ENCODE results near the gene SYNDIG1.

DNA sequence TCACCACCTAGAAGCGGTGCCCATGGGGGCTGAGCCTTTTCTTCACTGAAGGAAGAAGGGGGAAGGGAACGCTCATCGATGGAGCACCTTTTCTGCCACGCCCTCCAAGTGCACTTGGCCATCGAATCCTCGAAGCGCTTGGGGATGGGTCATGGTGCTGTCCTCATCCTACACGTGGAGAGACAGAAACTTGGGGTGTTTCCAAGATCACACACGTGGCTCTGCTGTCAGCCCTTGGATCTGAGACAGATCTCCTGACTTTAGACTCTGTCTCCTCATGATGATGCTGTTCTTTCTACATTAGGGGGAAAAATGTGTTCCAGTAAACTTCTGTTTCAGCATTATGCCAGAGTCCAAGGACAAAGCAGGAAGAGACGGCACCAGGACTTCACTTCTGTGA is 78.5 kb downstream of the SYNDIG1 start:
- TF ChIP-seq, protein P1, sequence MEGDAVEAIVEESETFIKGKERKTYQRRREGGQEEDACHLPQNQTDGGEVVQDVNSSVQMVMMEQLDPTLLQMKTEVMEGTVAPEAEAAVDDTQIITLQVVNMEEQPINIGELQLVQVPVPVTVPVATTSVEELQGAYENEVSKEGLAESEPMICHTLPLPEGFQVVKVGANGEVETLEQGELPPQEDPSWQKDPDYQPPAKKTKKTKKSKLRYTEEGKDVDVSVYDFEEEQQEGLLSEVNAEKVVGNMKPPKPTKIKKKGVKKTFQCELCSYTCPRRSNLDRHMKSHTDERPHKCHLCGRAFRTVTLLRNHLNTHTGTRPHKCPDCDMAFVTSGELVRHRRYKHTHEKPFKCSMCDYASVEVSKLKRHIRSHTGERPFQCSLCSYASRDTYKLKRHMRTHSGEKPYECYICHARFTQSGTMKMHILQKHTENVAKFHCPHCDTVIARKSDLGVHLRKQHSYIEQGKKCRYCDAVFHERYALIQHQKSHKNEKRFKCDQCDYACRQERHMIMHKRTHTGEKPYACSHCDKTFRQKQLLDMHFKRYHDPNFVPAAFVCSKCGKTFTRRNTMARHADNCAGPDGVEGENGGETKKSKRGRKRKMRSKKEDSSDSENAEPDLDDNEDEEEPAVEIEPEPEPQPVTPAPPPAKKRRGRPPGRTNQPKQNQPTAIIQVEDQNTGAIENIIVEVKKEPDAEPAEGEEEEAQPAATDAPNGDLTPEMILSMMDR (IDR thresholded peaks at IDR 0.05), result no peak
- TF ChIP-seq POLR2A (IDR thresholded peaks at IDR 0.05), result no peak
